Astrocyte (in vitro differentiated cells and primary cell): ENCODE results near the gene SIRPG.

ENCODE experiments used
- CTCF ChIP-seq: IDR thresholded peaks from 2 replicates; pipeline ENCODE4 v1.5.1; 2011; ENCODE audit warnings: low read depth, mild to moderate bottlenecking, inconsistent platforms, low read length, moderate library complexity; ENCODE audit not compliant: insufficient read depth
- EZH2 ChIP-seq: IDR thresholded peaks from 2 replicates; pipeline ENCODE4 v1.6.1; 2012; ENCODE audit warnings: mild to moderate bottlenecking, low read length, inconsistent platforms; ENCODE audit not compliant: insufficient read depth

- TF ChIP-seq CTCF, result no peak
- no peak for TF ChIP-seq EZH2
These were observed 14.5 kb upstream of the SIRPG start for GRCh38 chr20:1671891-1672669.
